Panc1 (cell line): Measurements from ENCODE around the gene CES3.

Experiments used
- CTCF ChIP-seq: fragments of 450-650 bp; IDR thresholded peaks from 2 replicates; pipeline ENCODE4 v1.5.1; 2017; ENCODE audit warnings: mild to moderate bottlenecking
- POLR2AphosphoS5 ChIP-seq: IDR thresholded peaks from 2 replicates; pipeline ENCODE4 v1.6.1; 2012; ENCODE audit warnings: mild to moderate bottlenecking, low read depth, low read length, moderate library complexity
- SIN3A ChIP-seq: IDR thresholded peaks from 2 replicates; pipeline ENCODE4 v1.6.1; 2012; ENCODE audit warnings: low read depth, mild to moderate bottlenecking, low read length, moderate library complexity, borderline replicate concordance; ENCODE audit not compliant: insufficient read depth
- TCF7L2 ChIP-seq: IDR thresholded peaks from 2 replicates; pipeline ENCODE4 v1.6.1; 2011; ENCODE audit warnings: mild to moderate bottlenecking, low read depth, low read length, inconsistent platforms
- TF ChIP-seq, protein P1 (sequence below), 2 experiments: IDR thresholded peaks; 2 replicates each; pipeline ENCODE4 v1.6.1; 2011 to 2012; ENCODE audit warnings: low read depth in 2 of 2, control low read depth in 1 of 2, low read length in 1 of 2, mild to moderate bottlenecking in 1 of 2, moderate library complexity in 1 of 2; ENCODE audit not compliant: insufficient read depth in 1 of 2

DNA sequence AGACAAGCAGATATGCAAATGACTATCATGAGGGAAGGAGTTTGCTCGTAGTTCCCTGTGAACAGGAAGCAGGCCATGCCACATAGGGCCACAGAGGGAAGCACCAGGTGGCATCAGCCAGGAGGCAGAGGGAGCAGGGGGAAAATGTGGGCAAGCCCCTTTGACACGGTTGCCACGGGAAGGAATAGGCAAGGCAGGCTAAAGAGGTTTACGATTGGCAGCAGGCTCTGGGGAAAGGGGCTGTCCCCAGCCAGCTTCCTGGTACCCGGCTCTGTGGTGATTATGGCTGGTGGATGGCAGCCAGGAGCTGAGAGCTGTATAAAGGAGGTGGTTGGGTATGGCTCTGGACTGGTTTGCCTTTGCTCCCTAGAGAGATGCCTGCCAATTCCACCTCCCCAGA, 848 bp downstream of the CES3 start:
- TF ChIP-seq SIN3A (no peak), CTCF (no peak), POLR2AphosphoS5 (no peak), TCF7L2 (no peak)
- TF ChIP-seq, protein P1, sequence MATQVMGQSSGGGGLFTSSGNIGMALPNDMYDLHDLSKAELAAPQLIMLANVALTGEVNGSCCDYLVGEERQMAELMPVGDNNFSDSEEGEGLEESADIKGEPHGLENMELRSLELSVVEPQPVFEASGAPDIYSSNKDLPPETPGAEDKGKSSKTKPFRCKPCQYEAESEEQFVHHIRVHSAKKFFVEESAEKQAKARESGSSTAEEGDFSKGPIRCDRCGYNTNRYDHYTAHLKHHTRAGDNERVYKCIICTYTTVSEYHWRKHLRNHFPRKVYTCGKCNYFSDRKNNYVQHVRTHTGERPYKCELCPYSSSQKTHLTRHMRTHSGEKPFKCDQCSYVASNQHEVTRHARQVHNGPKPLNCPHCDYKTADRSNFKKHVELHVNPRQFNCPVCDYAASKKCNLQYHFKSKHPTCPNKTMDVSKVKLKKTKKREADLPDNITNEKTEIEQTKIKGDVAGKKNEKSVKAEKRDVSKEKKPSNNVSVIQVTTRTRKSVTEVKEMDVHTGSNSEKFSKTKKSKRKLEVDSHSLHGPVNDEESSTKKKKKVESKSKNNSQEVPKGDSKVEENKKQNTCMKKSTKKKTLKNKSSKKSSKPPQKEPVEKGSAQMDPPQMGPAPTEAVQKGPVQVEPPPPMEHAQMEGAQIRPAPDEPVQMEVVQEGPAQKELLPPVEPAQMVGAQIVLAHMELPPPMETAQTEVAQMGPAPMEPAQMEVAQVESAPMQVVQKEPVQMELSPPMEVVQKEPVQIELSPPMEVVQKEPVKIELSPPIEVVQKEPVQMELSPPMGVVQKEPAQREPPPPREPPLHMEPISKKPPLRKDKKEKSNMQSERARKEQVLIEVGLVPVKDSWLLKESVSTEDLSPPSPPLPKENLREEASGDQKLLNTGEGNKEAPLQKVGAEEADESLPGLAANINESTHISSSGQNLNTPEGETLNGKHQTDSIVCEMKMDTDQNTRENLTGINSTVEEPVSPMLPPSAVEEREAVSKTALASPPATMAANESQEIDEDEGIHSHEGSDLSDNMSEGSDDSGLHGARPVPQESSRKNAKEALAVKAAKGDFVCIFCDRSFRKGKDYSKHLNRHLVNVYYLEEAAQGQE (IDR thresholded peaks at IDR 0.05; ENCODE audit: insufficient read depth in 1 of 2, low read depth in 2 of 2, low read length in 1 of 2): no peak
